Thymus (tissue), 11 donors: Measurements from ENCODE around the gene LMF1. TPM values are rescaled to one million over a fixed set of nuclear protein-coding genes. Genes with fewer than 3 reads are reported as not detected.
A peak's percentile ranks its signal among the peaks of the same experiment; 100 is the strongest.

Experiments used
- DNase-seq, 9 donors: peaks; one replicate each; pipeline ENCODE4 v3.0.0-alpha.2; 2013; ENCODE audit warnings: low spot score in 9 of 9, low read depth in 6 of 9, missing footprints in 1 of 9
- H3K27ac ChIP-seq, 2 donors: one replicate each; pipeline ENCODE4 v1.5.1; 2013; ENCODE audit warnings: control low read depth in 1 of 2, low read depth in 1 of 2, low read length in 1 of 2, mild to moderate bottlenecking in 1 of 2, moderate library complexity in 1 of 2
- H3K27me3 ChIP-seq, 2 donors: one replicate each; pipeline ENCODE4 v1.5.1; 2013; ENCODE audit warnings: low read length in 1 of 2; ENCODE audit not compliant: control insufficient read depth in 2 of 2, insufficient read depth in 1 of 2
- H3K36me3 ChIP-seq, 2 donors: one replicate each; pipeline ENCODE4 v1.5.1; 2013; ENCODE audit warnings: low read length in 1 of 2, mild to moderate bottlenecking in 1 of 2, moderate library complexity in 1 of 2; ENCODE audit not compliant: control insufficient read depth in 2 of 2, insufficient read depth in 2 of 2
- H3K4me1 ChIP-seq, 2 donors: one replicate each; pipeline ENCODE4 v1.5.1; 2013; ENCODE audit warnings: low read length in 2 of 2; ENCODE audit not compliant: control insufficient read depth in 2 of 2, insufficient read depth in 2 of 2
- H3K4me3 ChIP-seq, 2 donors: one replicate each; pipeline ENCODE4 v1.5.1; 2013; ENCODE audit warnings: low read length in 2 of 2, control low read depth in 1 of 2, mild to moderate bottlenecking in 1 of 2
- H3K9me3 ChIP-seq, 2 donors: one replicate each; pipeline ENCODE4 v1.5.1; 2013; ENCODE audit warnings: low read length in 1 of 2, mild to moderate bottlenecking in 1 of 2; ENCODE audit not compliant: control insufficient read depth in 2 of 2, insufficient read depth in 1 of 2
- WGBS: extraction: QIAGEN DNeasy Blood & Tissue Kit; methylation state at CpG from one replicate; pipeline ENCODE4 v1.1.7; 2013; 5-methylcytosine and 5-hydroxymethylcytosine counted together
- polyA plus RNA-seq: library from polyadenylated mRNA; stranded (reverse); fragments of 200-250 nt; gene quantifications from one replicate; pipeline ENCODE4 v1.2.3, GENCODE V29; 2013
- total RNA-seq: library from RNA; stranded (reverse); fragments of 120-200 nt; gene quantifications from one replicate; pipeline ENCODE4 v1.2.4, GENCODE V29; 2013
- donor health status: healthy.

LMF1 gene
- total and polyA plus RNA-seq, 2 donors: 8.9 to 22.8 TPM

- H3K27ac ChIP-seq: no peak overlapping the region
These were observed 6.4 kb upstream of the LMF1 start for GRCh38 chr16:977081-977701.

GRCh38 chr16:976389-976931 is 5.7 kb upstream of the LMF1 start:
- WGBS: 85% methylated on average over 24 of the region's 24 CpGs
- no peaks in the 10 kb centered on the region for H3K36me3 ChIP-seq
- peaks cover 2 to 4% of the 10 kb centered on the region in 2 donors for H3K4me1 ChIP-seq
- H3K9me3 ChIP-seq: peaks cover 0 to 2% of the 10 kb centered on the region in 2 donors
- peak in 2 of 9 donors; percentile 37 to 59 for DNase-seq
- peaks cover 41 to 79% of the 10 kb centered on the region in 2 donors for H3K27me3 ChIP-seq
- no peak overlapping the region for H3K4me3 ChIP-seq
- H3K27ac ChIP-seq: no peak overlapping the region

More at GRCh38 chr16:977081-977701, 6.4 kb upstream of the LMF1 start:
- no peaks in the 10 kb centered on the region for H3K36me3 ChIP-seq
- H3K27me3 ChIP-seq: peaks cover 40 to 78% of the 10 kb centered on the region in 2 donors
- DNase-seq: no peak
- peaks cover 2 to 4% of the 10 kb centered on the region in 2 donors for H3K4me1 ChIP-seq
- WGBS: 88% methylated on average over 28 of the region's 28 CpGs
- H3K9me3 ChIP-seq: no peaks in the 10 kb centered on the region
- H3K4me3 ChIP-seq: no peak overlapping the region

- Histone ChIP-seq H3K27me3 (peaks cover 34 to 73% of the 10 kb centered on the region in 2 donors), H3K4me3 (no peak overlapping the region), H3K36me3 (no peaks in the 10 kb centered on the region), H3K4me1 (peaks cover 4 to 6% of the 10 kb centered on the region in 2 donors), H3K9me3 (peaks cover 0 to 7% of the 10 kb centered on the region in 2 donors), H3K27ac (no peak overlapping the region)
- DNase-seq: no peak
- WGBS: 94% methylated on average over 12 of the region's 12 CpGs
These were observed 4.5 kb upstream of the LMF1 start for GRCh38 chr16:975291-975690.

- Histone ChIP-seq H3K27ac (no peak overlapping the region), H3K27me3 (peaks cover 29 to 69% of the 10 kb centered on the region in 2 donors), H3K4me3 (no peak overlapping the region), H3K36me3 (no peaks in the 10 kb centered on the region), H3K4me1 (peaks cover 8% of the 10 kb centered on the region in 2 donors), H3K9me3 (peaks cover 0 to 7% of the 10 kb centered on the region in 2 donors)
- 92% methylated on average over 26 of the region's 26 CpGs for WGBS
- DNase-seq: no peak
These were observed 4.0 kb upstream of the LMF1 start for GRCh38 chr16:974611-975261.

- Histone ChIP-seq H3K4me1 (peaks cover 10 to 12% of the 10 kb centered on the region in 2 donors), H3K27me3 (peaks cover 22 to 65% of the 10 kb centered on the region in 2 donors), H3K27ac (no peak overlapping the region), H3K9me3 (peaks cover 0 to 7% of the 10 kb centered on the region in 2 donors), H3K4me3 (no peak overlapping the region), H3K36me3 (no peaks in the 10 kb centered on the region)
- no peak for DNase-seq
- 84% methylated on average over 21 of the region's 21 CpGs for WGBS
These were observed 3.3 kb upstream of the LMF1 start for GRCh38 chr16:974001-974601.

- WGBS: 96% methylated on average over 17 of the region's 17 CpGs
- no peak for DNase-seq
- H3K4me3 ChIP-seq: no peak overlapping the region
- no peaks in the 10 kb centered on the region for H3K36me3 ChIP-seq
- H3K9me3 ChIP-seq: peaks cover 0 to 7% of the 10 kb centered on the region in 2 donors
- no peak overlapping the region for H3K27ac ChIP-seq
- H3K4me1 ChIP-seq: peaks cover 10 to 12% of the 10 kb centered on the region in 2 donors
- H3K27me3 ChIP-seq: peaks cover 15 to 57% of the 10 kb centered on the region in 2 donors
These were observed 2.6 kb upstream of the LMF1 start for GRCh38 chr16:973366-973765.

GRCh38 chr16:972316-973002 is 1.7 kb upstream of the LMF1 start:
- H3K36me3 ChIP-seq: peaks cover 0 to 5% of the 10 kb centered on the region in 2 donors
- H3K4me3 ChIP-seq: no peak overlapping the region
- peaks cover 0 to 7% of the 10 kb centered on the region in 2 donors for H3K9me3 ChIP-seq
- no peak for DNase-seq
- peaks cover 14 to 49% of the 10 kb centered on the region in 2 donors for H3K27me3 ChIP-seq
- peaks cover 10 to 12% of the 10 kb centered on the region in 2 donors for H3K4me1 ChIP-seq
- WGBS: 96% methylated on average over 32 of the region's 32 CpGs
- no peak overlapping the region for H3K27ac ChIP-seq

- Histone ChIP-seq H3K36me3 (peaks cover 0 to 9% of the 10 kb centered on the region in 2 donors), H3K27me3 (peaks cover 14 to 44% of the 10 kb centered on the region in 2 donors), H3K4me1 (peaks cover 10 to 12% of the 10 kb centered on the region in 2 donors), H3K4me3 (no peak overlapping the region), H3K9me3 (peaks cover 0 to 7% of the 10 kb centered on the region in 2 donors), H3K27ac (no peak overlapping the region)
- 93% methylated on average over 8 of the region's 8 CpGs for WGBS
- DNase-seq: no peak
These were observed 1.2 kb upstream of the LMF1 start for GRCh38 chr16:971981-972315.
